ENCODE measurements around the gene MAP2K1.

DNA sequence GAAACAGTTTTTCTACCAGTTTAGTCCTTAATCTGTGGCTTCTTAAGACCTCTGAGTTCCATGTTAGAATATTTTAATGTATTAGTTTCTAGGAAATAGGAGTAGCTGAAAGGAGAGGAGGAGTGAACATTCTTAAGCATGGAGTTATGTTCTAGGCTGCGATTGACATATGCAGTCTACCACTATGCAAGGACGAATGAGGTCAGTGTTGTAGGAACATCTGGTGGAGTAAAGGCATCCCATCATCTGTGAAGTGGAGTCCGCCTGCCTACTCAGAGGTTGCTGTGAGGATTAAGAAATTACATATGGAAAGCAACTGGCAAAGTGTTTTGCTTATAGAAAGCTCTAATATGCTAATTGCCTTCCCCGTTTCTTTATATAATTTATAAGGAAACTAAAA lies 65.7 kb downstream of the MAP2K1 start:
- TF ChIP-seq, protein P1, sequence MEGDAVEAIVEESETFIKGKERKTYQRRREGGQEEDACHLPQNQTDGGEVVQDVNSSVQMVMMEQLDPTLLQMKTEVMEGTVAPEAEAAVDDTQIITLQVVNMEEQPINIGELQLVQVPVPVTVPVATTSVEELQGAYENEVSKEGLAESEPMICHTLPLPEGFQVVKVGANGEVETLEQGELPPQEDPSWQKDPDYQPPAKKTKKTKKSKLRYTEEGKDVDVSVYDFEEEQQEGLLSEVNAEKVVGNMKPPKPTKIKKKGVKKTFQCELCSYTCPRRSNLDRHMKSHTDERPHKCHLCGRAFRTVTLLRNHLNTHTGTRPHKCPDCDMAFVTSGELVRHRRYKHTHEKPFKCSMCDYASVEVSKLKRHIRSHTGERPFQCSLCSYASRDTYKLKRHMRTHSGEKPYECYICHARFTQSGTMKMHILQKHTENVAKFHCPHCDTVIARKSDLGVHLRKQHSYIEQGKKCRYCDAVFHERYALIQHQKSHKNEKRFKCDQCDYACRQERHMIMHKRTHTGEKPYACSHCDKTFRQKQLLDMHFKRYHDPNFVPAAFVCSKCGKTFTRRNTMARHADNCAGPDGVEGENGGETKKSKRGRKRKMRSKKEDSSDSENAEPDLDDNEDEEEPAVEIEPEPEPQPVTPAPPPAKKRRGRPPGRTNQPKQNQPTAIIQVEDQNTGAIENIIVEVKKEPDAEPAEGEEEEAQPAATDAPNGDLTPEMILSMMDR (conservative IDR thresholded peaks at IDR 0.05; ENCODE audit: low read depth, low read length), result no peak
- TF ChIP-seq MAFK (IDR thresholded peaks at IDR 0.05; ENCODE audit: low read depth, low read length) (no peak), RFX5 (IDR thresholded peaks at IDR 0.05; ENCODE audit: low read depth, low read length) (no peak), RAD21 (IDR thresholded peaks at IDR 0.05; ENCODE audit: low read length) (no peak), POLR2A (IDR thresholded peaks at IDR 0.05; ENCODE audit: low read depth, low read length) (no peak), BHLHE40 (IDR thresholded peaks at IDR 0.05; ENCODE audit: low read depth, low read length) (no peak), MXI1 (IDR thresholded peaks at IDR 0.05; ENCODE audit: borderline replicate concordance, low read depth, low read length) (no peak), MAZ (IDR thresholded peaks at IDR 0.05; ENCODE audit: borderline replicate concordance, low read depth, low read length) (no peak), RCOR1 (IDR thresholded peaks at IDR 0.05; ENCODE audit: insufficient replicate concordance, low read length) (no peak), SMC3 (IDR thresholded peaks at IDR 0.05; ENCODE audit: low read depth, low read length) (no peak)

Data from IMR-90 (cell line).